HG03558 (cell line): ENCODE measurements around the gene BPIFB2.

Experiments used
- ATAC-seq: cut with Tn5 transposase; IDR thresholded peaks from one replicate; pipeline ENCODE4 v1.9.1; 2021; ENCODE audit warnings: moderate number of reproducible peaks; ENCODE audit not compliant: unreplicated experiment; ENCODE audit errors: extremely low read depth

Gene BPIFB2

DNA sequence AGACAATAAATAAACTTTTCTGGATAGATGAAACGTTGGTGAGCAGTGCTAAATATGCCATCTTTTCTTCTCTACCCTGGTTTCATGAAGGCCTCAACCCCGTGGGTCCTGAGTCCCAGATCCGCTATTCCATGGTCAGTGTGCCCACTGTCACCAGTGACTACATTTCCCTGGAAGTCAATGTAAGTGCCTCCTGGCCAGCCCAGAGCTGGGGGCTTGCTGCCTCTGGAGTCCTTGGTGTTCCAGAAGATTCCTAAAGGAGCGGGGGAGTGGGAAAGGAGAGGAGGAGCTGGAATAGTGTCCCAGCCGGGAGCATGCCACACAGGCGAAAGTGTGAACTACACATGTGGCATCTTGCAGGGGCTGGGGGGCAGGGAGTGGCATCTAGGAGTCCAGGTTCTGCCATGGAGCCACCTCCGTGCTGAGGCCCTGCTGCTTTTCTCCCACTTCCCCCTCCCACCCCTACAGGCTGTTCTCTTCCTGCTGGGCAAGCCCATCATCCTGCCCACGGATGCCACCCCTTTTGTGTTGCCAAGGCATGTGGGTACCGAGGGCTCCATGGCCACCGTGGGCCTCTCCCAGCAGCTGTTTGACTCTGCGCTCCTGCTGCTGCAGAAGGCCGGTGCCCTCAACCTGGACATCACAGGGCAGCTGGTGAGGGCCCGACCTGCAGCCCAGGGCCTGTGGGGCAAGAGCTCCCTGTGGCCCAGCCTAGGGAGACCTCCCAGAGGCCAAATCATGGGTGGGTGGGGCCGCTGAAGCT lies 10.8 kb downstream of the BPIFB2 start:
- ATAC-seq, result no peak

DNA sequence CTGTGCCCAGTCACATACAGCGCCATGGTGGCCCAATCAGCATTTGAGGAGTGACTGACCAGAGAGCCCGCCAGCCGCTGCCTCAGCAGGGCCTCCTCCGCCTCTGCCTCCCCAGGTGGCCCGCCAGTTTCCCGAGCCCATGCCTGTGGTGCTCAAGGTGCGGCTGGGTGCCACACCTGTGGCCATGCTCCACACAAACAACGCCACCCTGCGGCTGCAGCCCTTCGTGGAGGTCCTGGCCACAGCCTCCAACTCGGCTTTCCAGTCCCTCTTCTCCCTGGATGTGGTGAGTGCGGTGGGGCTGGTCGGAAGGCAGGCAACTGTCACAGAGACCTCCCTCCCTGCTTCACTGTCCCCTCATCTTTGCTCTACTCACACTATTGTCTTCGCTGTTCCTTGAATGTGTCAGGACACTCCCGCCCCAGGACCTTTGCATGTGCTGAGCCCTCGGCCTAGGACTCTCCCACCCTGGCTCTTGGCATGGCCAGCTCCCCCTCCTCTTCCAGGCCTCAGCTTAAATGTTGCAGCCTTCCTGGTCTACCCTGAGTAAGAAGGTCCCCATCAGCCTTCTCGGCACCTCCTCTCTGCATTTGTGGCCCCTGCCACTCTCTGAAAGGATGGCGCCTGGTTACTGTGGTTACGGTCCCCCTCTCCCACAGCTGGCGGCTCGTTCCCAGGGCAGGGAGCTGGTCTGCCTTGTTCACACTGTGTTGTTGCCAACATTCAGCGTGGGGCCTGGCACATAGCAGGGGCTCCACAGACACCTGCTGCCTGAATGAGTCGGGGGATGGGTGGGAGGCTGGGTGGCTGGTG lies 12.2 kb downstream of the BPIFB2 start:
- no peak for ATAC-seq

DNA sequence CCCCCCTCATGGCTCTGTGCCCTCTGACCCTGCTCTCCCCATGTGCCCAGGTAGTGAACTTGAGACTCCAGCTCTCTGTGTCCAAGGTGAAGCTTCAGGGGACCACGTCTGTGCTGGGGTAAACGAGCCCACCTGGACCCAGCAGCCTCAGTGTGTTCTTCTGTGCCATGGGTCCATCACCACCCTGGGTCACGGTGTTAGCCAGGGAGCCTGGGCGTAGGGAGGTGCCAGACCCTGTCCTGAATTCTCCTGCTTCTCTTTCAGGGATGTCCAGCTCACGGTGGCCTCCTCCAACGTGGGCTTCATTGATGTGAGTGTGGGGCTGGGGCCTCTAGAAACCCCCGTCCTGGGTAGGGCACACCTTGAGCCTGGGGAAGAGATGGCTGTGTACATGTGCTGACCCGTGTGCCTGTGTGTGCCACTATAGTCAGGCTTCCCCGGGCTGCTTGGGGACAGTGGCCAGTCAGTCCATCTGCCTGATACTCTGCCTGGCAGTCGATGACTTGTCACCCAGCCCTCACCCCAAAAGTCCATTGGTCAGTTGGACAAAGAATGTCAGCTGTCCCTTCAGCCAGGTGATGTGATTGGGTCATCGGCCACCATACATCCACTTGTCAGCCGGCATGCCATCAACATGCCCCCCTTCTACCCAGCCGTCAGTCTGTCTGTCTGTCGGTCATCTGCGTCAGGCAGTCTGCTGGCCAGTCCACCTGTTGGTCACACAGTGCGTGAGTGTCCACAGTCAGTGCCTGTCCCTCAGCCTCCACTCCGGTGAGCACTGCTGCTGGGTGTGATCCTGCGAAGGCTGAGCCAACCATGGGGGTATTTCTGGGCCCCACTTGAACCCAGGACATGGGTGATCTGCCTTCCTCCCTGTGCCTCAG lies 13.0 kb downstream of the BPIFB2 start:
- no peak for ATAC-seq

DNA sequence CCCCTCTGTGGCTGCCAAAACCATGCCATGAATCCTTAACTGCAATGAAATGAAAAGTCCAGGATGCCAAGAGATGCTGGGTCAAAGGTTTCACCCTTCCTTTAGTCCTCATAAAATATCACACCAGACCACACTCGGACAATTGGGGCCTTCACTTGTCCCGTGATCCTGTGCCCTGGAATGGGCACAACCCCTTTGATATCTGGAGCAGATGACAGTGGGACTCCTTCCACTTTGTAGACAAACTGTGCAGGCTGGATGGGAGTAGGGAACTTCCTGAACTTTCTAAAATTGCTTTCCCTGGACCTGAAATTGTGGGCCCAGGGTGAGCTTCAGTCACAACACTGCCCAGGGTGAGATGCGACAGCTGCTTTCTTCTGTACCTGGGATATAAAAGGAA lies 14.4 kb downstream of the BPIFB2 start:
- no peak for ATAC-seq

DNA sequence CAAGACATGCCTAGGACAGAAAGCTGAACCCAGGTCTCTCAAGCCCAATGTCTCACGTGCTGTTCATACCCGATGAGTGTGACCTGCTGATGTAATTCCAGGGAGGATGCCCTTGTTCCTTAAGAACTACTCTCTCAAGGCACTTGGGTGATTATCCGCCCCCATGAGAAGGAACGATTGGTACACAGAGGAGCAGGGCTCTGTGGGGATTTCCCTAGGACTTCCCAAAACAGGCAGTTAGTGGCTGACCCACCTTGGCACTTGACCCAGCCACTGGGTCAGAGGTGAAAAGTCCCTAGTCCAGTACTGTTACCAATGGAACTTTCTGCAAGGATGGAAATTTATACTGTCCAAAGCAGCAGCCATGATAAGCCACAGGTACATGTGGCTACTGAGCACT lies 14.8 kb downstream of the BPIFB2 start:
- ATAC-seq, result no peak

DNA sequence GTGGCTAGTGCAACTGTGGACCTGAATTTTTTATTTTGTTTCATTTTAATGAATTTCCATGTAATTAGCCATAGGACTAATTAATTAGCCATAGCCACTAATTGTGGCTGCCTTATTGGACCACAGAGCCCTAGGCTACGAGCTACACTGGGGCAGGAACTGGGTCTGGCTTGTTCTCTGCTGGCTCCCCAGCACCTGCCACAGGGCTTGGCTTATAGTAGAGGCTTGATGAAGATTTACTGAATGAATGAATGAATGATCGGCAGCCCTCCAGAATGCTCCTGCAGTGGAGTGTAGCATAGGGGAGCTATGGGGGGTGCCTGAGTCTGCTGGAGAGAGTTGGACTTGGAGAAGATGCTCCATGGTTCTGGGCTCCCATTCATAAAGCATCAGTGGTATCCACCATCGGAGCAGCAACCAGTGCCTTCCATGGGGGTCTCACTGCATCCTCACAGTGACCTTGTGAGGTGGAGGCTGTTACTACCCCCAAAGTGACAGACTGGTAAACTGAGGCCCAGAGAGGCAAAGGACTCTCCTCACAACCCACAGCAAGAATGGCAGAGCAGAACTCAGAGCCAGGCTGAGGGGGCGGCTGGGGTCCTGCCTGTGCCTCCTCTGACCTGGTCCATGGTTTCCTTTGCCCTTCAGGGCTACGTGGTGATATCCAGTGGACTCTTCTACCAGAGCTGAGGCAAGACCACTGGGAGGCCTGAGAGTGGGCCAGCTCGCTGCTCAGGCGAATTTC lies 15.4 kb downstream of the BPIFB2 start:
- no peak for ATAC-seq

DNA sequence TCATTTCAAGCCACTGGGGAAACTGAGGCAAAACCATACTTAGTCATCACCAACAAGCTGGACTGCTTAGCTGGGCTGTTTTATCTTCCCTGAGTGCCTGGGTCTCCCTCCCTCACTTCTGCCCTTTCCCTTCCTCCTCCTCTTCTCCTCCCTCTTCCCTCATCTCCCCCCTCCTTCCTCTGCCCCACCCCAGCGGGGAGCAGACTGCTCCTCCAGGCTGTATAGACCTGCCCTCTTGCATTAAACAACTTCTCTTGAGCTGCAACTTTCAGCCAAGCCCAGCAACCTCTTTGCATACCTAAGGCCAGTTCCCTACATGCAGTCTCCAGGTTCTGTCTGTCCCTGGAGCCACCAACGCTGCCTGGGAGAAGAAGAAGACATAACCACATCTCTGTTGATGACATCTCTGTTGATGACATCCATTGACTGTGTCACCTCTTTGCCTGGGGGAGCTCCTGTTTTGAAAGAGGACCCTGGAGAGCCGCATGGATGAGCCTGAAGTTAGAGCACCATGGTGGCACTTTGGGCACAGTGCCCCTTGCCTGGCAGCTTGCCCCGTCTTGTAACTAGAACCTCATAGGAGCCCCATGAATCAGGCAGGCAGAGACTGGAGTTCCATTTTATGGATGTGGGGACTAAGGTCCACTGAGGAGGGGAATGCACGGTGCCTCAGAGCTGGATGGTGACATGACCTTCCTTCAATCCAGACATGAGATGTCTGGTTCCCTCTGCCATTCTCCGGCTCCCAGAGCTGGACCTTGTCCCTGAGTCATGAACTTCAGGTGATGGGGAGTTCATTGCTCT lies 16.1 kb downstream of the BPIFB2 start:
- no peak for ATAC-seq

DNA sequence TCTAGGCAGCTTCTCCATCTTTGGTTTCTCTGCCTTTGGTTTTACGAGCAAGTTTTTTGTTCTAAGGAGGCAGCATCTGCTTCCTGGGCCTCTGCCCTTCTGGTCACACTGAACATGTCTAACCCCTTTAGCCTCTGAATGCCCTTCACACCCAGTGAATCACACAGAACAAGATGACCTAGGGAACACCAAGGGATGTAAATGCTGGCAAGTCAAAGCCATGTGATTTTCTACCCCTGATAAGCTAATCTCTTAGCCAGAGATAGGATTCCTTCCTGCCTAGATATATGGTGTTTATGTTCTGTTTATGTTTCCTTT lies 16.7 kb downstream of the BPIFB2 start:
- ATAC-seq, result no peak

DNA sequence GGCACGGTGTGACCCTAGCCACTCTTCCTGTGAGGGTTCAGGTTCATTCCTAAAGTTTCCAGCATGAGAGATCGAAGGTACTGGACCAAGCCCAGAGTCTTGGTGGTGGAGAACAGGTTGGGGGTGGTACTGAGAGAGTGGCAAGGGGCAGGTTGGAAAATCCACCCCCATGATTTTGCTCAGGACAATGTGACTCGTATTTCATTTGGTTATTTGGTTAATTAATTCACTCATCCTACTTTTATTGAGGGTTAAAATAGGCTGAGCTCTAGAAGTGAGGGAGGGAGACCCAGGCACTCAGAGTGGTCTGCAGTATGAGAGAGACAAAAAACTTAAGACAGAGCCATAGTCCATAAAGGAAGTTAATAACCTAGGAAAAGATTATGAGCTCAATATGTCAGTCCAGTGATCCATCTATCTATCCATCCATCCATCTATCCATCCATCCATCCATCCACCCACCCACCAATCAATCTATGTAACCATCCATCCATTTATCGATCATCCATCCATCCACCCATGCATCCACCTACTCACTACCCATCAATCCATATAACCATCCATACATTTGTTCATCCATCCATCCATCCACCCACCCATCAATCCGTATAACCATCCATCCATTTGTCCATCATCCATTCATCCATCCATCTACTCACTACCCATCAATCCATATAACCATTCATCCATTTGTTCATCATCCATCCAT lies 17.3 kb downstream of the BPIFB2 start:
- no peak for ATAC-seq

DNA sequence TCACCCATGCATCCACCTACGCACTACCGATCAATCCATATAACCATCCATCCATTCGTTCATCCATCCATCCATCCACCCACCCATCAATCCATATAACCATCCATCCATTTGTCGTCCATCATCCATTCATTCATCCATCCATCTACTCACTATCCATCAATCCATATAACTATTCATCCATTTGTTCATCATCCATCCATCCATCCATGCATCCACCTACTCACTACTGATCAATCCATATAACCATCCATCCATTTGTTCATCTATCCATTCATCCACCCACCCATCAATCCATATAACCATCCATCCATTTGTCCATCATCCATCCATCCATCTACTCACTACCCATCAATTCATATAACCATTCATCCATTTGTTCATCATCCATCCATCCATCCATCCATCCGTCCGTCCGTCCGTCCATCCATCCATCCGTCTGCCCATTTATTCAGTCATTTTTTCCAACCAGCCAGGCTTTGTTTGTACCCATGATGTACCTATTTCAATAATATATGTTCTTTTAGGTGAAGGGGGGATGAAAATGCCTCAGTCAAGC lies 17.9 kb downstream of the BPIFB2 start:
- no peak for ATAC-seq

DNA sequence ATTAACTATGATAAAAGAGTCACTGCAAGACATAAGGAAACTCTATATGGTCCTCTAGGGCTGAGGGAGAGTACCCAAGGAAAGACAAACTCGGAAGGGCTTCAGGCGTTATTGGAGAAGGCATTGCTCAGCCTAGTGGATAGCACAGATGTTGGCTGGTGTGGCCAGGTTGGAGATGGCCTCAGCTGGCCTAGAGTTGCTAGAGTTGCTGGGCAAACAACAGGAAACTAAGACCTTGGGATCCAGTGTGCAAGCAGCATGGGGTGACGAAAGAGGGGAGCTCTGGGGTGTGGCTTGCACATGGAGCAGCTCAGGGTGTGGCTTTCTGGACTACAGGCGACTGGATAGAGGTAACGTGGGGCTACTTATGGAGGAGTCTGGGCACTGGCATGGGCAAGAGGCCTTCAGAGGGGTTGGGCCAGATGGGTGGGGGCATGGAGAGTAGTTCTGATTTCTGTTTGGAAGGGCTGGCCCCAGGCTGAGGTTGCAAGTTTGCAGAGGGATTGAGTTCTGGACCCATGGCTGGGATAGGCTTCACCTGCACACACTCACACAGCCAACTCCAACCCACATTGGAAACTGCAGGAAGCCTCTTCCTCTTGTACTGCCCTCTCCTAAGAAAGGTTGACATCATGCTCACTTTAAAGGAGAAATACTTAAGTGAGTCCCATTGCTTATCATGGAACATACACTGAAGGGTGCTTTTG lies 18.7 kb downstream of the BPIFB2 start:
- ATAC-seq, result no peak

DNA sequence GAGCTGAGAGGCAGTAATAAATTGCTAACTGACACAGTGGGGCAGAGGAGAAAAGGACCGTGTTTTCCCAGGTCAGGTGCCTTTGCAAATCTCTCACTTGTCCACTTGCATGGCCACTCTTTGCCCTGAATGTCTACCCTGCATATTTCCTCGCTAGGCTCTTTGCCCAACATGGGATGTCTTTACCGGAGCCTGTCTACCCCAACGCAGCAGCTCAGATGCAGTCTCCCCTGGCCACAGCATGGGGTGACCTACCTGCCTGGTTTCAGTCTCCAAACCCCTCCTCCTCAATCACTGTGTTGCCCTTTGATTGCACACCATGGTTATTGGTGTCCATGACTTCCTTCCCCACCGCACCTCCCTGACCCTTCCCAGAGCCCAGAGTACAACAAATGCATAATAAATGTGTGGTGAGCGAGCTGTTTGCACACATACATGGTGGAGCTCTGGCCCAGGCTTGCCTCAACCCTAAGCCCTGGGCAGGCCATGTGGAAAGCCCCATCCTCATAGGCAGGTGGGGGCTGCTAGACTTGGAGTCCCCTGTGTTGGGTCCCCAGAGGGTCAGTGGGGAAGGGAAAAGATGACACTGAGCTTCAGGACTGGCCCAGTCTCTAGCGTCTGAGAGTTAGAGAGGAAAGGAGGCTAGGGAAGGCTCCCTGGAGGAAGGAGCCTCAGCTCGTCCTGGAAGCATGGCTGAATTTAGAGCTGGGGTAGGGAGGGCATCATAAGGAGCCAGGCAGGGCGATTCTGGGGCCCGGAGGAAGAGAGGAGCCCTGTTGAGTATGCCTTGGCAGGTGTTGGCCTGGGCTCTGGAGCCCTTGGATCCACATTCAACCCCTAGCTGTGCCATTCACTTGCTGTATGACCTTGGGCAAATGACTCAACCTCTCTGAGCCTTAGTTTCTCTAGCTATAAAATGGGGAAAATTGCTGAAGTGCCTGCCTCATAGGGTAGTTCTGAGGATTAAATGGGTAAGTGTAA lies 19.6 kb downstream of the BPIFB2 start:
- ATAC-seq, result no peak

DNA sequence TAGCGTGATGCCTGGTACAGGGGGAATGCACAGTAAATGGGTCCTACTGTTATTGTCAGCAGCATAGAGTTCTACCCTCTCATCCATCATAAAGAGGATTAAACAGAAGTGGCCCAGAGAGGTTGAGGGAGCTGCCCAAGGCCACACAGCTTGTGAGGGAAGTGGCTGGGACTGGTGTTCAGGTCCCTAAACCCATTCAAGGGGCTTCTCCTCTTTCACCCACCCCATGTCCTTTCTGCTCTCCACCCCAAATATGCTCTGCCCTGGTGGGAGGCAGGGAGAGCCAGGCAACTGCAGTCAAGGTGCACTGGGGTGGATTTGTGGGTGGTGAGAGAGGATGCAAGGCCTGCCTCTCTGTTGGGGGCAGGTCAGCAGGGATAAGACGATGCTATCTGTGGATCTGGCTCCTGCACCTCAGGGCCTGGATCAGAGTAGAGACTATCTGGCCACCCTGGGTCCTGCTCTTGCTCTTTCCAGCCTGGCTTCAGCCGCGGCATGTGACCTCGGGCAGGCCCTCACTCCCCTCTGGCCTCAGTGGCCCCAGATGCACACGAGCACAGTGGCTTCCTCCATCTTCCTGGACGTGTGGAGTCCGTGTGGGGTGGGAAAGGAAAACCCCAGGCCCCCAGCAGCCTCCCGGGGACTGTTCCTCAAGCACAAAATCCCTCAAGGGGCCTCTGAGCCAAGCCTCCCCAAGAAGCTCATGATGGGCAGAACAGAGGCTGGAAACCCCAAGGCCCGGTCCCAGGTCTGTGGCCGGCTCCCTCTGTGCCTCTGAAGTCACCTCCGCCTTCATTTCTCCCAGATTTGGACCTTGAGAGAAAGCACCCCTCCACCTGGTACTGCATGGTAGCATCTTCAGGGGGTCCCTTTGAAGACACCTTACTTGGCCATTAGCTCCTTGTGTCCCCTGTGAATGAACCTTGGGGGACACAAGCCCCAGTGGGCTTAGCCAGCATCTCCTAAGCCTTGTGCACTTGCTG lies 20.6 kb downstream of the BPIFB2 start:
- ATAC-seq, result no peak

DNA sequence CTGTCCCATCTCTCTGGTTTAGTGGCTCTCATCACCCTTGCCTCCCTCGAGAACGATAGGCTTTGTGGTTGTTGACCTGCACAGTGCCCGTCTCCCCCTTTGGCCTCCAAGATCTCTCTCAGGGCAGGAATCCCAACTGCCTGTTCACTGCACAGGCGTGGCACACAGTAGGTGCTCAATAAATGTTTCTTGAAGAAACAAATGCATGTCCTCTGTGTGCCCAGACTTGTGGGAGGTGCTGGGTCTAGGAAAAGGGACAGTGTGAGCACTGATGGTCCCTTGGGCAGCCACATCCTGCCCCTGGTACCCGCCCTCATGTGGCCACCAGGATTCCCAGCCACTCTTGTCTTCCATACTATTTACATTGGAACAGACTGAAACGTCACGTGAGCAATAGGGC lies 21.4 kb downstream of the BPIFB2 start:
- no peak for ATAC-seq

DNA sequence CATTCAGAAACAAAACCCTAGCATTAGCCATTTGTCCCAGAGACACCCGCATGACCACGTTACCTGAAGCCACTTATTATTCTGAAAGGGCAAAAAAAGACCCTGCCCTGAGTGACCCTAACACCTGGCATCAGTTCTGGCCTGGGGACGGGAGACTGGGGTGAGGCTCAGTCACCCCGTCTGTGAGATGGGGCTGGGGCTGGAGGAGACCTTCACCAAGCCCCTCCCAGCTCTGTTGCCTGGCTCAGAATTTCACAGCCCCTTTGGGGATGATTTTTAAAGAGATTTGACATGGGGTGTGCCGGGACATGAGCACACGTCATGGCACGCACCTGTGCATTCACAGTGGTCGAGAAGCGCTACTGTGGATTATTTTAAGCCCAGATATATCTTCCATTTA lies 22.6 kb downstream of the BPIFB2 start:
- no peak for ATAC-seq

DNA sequence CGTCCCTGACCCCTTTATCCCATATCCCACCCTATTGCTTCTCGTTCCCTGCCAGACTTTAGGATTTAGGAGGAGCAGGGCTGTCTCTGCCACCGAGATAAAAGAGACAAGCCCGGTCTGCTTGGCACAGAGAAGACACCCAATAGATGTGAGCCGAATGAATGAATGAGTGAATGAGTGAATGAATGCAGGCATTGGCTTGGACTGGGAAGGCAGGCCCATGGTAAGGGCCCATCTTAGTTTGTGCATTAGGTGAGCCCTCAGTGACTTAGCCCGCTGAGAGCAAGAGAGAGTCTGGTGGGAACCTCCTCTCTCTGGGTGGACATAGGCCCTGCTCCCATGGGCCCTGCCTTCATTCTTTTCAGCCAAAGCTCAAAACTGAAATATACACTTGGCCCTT lies 23.1 kb downstream of the BPIFB2 start:
- ATAC-seq, result no peak
